SHP77 treated with DMSO at 0.1 percent for 48 hours (cell line): ENCODE measurements around the gene WDFY4.

Experiments
- DNase-seq: peaks from one replicate; lab custom pipeline; 2025; lab: John Stamatoyannopoulos, UW

The WDFY4 gene

DNA sequence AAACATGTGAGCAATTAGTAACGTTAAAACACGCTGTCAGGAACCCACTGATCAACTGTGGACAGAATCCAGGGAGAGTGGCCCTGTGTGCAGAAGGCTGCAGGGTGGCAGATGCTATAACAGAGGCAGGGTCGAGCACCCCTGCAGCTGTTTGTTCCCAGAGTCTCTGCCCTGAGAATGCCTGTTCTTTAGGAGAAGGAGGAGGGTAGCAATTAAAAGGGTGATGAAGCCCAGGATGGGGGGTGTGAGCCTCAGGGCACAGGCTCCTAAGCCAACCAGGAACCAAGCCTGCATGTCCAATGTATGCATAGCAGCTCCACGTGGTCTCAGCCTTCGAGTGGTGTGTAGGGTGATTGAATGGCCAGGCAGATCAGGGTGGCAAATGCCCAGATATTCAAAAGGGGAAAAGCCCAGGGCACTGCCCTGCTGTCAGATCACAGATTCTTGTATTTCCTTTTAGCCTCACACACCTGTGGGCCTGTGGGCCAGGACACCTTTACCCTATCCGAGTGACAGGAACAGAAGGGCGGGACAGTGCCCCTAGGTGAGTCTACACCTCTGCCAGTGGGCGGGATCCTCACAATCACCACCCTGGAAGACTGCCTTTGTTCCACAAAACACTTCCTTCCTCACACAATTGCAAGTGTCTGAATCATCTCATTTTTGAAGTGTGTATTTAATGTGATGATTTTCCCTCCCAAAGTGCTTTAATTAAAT is 7.3 kb downstream of the WDFY4 start:
- no peak for DNase-seq

DNA sequence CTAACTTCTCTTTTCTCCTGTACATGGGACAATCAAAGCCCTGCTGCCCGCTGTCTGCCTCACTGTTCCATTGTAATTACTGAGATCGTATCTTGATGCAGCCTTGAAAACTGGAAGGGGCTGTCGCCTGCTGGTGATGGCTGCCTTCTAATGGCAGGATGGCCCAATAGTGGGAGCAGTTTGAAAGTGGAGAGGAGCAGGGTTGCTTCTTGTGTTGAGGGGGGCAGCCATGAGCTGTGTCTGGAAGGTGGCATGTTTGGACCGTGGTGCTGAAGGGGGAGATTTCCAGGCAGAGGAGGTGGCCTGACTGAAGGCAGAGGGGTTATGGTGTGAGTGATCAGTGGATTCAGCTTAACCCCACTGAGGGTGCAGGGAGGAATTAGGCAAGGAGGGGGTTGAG is 8.1 kb downstream of the WDFY4 start:
- DNase-seq = no peak

DNA sequence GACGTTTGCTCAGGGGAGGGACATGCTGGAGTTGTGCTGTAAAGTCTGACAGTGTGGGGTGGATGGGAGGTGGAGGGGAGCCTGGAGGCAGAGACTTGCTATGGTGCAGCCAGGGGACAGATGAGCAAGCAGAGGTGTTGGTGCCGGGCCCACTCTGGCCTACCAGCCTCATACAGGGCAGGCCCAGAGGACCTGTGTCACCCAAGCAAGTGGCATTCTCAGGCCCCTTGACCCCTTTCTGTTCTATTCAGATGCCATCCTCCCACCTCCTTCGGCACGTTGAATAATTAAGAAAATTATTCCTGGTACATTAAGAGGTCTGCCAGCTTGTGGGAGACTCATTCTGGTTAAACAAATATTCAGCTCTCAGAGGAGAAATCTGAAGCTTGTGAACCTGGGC is 8.5 kb downstream of the WDFY4 start:
- no peak for DNase-seq

DNA sequence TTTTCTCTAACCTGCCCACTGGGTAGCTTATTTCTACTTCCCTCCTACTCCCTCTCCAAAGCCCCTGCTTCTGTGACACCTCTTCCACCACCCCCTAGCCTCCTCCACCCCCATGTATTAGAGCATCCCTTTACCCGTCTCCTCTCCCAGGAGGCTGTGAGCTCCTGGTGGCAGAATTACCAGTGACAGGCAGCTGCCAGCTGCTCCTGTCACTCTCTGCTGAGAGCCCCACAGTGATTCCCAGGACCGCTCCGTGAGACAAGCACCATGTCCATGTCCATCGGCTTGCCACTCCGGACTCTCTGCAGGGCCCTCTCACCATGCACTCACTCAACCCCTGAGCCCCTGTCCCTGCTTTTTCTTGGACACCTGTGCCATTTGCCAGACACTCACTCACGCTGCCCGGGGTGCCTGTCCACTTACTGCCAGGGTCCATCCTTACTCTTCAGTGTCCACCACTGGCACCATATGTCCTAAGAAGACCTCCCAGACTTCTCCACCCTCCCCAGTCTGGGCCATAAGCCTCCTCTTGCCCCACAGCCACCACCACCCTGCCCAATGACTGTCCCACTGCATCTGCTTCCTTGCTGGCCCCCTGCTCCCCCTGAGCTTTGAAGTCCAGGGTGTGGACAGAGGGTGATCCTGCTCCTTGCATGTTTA is 9.8 kb downstream of the WDFY4 start:
- no peak for DNase-seq

DNA sequence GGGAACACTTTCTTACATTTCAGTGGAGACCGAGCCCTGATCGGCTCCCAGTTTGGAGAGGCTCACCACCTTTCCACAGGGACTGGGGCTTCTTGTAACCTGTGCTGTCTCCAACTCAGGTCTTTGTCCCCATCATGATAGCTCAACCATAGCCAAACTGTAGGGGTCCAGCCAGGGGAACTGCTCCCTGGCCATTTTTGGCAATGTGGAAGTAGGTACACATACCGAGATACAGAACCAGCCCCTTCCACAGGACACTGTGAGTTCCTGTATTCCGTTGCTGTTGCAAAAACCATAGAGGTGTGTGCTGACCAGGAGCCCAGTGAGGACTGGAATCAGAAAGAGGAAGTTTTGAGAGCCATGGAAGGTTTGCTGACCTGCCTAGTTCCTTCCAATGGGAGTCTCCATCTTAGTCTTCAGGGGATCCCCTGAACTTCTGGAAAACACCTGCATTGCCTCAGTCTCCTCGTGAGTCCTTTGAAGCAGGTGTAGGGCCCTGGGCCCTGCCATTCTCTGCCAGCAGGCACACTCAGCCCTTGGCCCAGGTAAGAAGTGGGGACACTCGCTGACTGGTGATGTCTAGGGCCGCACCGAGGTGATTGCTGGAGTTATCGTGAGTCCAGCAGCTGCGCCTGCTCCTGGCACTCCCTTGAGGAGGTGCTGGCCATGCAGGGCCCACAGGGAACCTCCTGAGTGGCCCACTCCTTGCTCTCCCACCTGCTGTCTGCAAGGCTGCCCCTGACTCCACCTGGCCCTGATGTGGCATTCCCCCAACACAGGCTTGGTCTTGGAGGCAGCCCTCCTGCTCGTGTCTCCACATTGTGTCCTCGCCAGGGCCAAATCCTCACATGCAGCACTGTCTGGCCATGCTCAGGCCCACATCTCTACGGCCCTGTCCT is 11.2 kb downstream of the WDFY4 start:
- DNase-seq = no peak

DNA sequence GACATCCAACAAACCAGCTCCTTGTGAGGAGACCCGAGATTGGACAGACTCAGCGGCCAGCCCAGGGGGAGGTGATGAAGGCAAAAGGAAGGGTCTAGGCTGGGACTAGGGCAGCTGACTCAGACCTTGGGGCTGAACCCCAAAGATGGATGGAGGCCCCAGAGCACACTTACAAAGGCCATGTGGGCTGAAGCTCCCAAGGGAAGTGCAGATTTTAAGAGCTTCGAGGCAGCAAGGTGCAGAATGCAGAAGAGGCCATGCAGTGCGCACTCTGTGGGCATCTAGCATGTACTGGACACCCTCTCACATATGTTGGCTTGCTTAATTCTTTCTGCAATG is 11.8 kb downstream of the WDFY4 start:
- no peak for DNase-seq

DNA sequence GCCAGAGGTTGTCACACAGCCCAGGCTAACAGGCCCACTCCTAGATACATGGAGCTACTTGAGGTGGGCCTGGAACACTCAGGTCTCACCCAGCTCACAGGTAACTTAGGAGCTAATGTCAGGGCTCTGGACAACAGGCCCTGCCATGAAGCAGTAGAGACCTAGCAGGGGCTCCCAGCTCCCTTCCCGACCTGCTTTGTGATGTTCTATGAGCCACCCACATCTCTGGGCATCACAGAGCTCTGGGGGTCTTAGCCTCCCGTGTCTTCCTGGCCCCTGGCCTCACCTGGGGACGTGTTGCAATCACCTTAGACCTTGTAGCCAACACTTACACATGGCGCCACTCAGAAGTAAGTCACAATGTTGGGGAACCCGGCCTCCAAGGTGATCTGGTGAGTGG is 12.4 kb downstream of the WDFY4 start:
- no peak for DNase-seq

DNA sequence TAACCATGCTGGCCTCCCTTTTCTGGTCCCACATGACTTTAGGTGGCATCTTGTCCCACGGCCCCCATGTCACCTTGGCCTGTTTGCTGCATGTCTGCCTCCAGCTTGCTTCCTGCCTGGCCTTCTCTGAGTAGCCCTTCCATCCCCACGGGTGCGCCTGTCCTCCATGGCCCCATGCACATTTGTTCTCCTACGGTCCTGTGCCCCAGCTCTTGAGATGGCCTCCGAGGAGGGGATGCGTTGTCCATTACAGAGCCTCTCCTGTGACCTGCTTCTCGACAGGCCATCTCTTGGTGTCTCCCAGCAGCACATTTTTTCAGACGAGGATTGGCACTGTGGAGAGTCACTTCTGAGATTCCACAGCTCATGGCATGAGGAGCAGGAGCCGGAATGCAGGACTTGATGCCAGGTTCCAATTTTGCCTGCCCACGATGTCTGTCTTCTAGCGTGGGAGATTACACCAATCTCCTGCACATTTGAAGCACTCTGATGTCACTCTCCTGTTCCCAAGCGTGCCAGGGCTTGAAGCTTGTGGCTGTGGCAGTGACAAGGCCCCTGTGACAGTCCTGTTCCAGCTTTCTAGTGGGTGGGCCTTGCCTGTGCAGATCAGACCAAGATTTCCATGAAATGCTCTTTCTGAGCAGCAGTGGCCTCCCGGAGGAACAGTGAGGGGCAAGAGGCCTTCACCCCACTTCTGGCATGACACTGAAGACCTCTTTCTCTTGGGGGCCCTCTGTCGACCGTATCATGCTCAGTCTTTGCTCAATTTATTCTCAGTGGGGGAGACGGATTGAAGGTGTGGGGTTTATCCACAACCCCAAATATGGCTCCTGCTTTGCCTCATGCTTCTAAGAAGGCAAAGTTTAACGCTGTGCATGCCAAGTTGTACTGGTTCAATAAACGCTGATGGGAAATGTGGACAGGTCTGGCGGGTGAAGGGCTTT is 13.4 kb downstream of the WDFY4 start:
- no peak for DNase-seq

DNA sequence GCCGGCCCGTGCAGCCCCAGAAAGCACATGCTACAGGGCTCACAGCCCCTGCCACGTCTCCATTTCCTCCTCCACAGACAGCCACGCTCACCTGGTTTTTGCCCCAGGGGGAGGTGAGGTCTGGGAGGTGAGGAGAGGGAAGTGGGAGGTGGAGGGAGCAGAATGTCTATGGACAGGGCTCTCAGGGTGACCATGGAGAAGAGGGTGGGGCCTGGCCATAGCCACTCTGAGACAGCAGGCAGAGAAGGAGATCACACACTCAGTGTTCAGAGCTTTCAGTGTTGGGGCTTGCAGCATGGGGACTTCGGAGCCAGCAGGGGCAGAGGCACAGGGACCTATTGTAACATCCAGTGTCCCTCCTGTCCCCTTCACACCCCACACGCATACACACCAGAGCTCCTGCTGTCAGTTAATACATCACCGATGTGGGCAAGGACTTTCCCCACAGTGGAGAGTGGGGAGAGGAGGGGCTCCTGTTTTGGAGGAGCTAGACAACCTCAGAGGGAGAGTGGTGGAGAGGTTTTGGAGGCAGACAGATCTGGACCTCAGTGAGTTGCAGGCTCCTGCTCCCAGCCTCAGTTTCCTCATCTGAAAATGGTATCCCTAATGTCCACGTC is 14.4 kb downstream of the WDFY4 start:
- DNase-seq = no peak

DNA sequence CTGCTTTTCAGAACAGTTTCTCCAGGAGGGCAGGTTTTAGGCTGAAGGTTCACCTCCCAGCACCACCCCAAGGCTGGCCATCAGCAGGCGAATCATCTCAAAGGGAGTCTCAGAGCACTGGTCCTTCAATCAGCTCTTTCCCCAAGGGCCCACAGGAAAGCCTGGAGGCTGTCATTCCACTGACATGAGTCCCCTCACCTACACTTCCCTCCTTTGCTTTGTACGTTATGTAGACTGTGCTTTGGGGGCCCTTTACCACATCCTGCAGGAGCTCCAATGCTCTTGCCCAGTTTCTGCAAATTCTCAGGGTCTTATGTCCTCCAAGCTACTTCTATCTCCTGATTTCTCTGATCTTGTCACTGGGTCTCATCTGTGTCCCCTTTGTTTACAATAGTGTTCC is 15.4 kb downstream of the WDFY4 start:
- no peak for DNase-seq

DNA sequence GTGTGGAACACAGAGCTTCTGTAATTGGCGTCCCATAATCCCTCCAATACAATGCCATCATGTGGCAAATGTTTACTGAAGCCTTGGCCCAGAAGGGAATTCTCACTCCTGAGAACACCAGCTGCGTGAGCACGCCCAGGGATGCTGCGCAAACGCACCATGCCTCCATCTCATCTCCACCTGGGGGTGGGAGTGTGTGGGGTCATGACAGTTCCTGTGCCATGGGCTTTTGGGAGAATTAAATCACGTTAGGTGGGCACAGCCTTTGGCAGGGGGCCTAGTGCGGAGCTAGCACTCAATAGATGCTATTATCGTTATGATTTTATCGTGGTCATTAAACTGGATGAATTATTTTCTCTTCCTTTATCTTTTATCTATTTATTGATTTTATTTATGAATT is 15.8 kb downstream of the WDFY4 start:
- no peak for DNase-seq

DNA sequence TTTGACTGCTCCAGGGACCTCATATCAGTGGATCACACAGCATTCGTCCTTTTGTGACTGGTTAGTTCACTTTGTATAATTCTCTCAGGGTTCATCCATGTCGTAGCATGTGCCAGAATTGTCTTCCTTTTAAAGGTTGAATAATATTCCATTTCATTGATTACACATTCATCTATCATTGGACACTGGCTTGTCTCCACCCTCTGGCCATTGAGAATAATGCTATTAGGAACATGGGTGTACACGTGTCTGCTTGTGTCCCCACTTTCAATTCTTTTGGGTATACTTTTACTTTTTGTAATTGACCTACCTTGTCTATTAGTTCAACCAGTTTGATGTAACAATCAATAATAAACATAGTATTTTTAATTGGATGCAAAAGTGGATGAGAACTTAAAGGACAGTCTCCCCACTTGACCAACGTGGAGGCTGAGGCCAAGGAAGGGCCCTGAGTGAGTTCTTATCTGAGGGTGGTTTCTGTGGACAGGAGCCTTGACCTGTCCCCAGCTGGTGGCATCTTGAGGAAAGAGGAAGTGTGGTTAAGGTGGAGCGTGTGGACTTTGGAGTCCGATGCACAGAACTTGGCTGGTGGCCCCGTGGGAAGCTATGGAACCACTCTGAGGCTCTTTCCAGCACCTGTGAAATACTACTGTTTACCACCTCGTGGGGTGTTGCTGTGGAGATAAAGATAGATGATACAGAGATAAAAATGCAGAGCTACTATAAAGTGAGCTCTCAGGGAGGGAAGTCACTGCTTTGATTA is 16.6 kb downstream of the WDFY4 start:
- no peak for DNase-seq

DNA sequence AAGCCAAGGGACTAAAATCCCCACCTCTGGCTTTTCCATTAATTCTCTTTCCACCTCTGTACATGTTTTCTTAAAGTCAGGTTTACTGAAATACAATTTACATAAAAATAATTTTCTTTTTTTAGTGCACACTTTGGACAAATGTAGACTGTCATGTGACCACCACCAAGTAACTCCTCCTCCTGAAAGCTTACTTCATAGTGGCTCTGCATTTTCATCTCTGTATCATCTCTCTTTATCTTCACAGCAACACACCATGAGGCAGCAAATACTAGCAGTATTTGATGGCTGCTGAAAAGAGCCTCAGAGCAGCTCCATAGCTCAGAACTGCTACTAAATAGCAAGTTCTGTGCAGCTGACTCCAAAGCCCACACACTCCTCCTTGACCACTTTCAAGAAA is 17.3 kb downstream of the WDFY4 start:
- DNase-seq = no peak

DNA sequence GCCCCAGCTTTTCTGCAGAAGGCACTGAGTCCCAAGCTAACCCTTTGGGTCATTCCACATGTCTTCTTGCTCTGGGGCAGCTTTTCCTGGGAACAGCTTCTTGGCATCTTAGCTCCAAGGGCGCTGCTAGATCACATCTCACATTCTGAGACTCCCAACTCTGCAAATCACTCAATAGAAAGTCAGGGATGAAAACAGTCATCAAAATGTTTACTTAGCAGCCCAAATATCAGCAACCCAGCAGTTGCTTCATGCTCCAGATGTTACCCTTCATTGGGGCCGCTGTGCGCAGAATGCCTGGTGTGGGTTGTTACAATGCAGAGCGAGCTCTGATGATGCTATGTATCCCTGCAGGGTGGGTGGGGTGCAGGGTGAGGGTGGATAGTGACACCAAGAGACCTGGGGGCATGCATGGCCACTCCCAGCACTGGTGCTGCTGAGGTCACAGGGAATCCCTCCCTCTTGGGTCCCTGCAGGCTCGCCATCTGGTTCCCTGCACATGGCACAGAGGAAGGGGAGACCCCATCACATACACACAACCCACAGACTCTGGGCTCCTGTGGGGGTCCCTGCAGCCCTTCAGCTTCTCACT is 19.0 kb downstream of the WDFY4 start:
- DNase-seq = no peak

DNA sequence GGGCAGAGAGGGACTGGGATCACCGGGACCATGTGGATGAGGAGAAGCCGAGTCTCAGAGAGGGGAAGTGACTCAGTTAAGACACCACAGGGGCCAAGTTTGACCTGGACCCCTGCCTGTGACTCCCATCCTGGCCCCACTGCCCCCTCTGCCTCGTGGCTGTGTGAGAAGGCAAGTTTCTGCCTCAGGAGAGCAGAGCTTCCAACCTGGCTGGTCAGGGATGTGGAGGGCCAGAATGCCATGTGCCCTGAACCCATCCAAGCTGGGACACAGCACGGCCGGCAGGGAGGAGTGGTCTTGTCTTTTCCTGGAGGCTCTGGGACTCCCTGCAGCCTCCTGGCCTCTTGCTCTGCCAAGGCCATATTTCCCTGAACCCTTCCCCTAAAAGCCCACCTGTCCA is 19.5 kb downstream of the WDFY4 start:
- no peak for DNase-seq

DNA sequence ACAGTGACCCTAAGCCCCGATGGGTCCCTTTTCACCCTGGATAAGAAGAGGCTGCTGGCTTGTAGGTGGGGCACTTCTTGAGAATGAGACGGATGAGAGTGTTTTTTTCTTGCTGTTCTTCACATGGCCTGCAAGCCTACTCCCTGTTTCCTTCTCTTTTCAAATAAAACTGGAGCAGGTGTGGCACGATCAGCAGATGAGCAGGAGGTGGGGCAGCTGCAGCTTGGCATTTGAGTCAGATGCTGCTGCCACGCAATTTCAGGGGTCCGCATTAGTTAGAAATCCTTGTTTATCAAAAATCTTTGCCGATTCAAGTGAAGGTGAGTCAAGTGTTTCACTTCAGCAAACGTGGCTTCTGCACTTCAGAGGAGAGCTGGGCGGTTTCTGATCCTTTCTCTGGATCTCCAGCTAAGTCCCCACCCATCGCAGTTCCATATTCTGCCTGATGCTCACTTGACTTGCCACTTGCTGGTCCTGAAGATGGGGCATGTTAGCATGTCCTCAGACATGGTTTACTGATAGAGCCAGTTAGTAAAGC is 20.8 kb downstream of the WDFY4 start:
- no peak for DNase-seq

DNA sequence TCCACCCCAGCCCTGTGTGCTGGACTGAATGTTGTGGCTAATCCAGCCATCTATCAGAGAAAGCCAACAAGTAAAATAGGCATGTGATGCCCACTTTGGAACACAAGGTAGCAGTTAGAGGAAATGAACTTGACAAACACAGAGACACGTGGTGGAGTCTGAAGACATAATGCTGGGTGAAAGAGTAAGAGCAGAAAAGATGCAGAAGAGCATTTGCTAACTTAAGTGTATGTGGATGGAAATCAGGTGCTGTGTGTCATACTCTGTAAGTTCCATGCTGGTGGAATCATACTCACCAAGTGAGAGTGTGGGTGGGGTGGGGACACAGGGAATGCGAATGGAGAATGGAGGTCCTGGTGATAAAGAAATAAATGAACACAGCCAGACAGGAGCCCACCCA is 22.8 kb downstream of the WDFY4 start:
- no peak for DNase-seq

DNA sequence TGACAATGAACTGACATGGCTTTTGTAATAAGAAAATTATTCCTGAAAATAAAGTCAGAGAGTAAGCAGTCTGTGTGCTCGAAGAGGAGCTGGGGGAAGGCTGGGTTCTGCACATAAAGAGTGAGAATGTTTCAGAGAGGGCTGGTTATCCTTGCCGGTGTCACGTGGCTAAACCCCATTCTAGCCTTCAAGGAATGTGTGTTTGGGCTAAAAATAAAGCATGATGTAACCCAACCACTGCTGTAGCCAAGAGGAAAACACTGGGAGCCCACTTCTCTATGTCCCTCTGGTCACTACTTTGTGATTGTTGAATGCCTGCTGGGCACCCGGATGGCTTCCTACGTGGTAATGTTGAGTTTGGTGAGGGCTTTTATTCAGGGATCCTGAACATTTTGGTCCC is 23.5 kb downstream of the WDFY4 start:
- DNase-seq = no peak

DNA sequence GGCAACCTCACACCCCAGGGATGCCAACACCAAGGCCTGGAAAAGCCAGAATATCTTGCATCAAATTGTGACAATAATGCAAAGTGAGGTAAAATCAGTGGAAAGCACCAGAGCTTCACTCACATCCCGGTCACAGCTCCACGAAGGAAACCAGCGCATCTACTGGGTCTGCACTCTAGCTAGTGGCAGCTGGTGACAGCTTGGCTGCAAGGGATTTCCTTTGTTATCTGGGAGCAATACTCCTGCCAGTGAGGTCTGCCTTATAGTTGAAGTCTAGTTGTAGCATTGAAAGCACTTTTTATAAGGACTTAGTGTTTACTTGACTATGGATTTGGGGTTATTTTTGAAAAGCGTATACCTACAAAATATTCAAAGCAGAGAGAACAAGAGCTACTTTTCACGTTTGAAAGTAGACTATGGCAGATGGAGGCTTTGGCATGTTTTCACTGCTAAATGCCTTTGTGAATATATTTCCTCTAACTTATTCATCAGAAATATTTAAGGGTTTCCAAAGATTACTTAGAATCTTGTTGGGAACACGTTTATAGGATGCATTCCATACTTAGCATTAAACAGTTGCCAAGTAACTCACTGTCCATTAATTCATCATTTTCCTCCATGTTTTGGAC is 26.1 kb downstream of the WDFY4 start:
- no peak for DNase-seq

DNA sequence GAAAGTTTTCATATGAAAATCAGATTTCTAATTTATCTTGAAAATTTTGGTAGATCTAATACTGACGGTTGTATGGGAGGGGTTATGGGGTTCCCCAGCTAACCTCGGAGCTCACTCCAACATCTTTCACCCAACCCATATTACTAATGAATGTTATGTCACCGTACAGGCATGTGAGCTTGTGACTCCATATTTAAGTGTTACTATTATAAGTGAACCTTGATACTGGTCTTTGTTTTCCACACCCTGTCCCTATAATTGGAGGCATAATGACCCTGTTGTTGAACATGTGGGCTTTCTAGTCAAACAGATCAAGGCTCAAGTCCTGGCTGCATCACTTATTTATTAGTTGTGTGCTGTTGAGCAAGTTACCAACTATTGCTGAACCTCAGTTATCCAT is 27.2 kb downstream of the WDFY4 start:
- DNase-seq = no peak
